ENCODE results near the gene CXXC1.
"Not testable (repeated sequence)": the region's sequence is repeated elsewhere in the genome, so short reads cannot be mapped to it uniquely, and the experiment has no call there.

CXXC1 gene

GRCh38 chr18:50274044-50274442 lies 13.4 kb downstream of the CXXC1 start:
- no peak for DNase-seq

GRCh38 chr18:50273203-50274043 lies 14.1 kb downstream of the CXXC1 start:
- no peak for DNase-seq

GRCh38 chr18:50272568-50272967 lies 14.9 kb downstream of the CXXC1 start:
- DNase-seq = no peak

- no peak for DNase-seq
Measured at GRCh38 chr18:50268022-50268747, 19.3 kb downstream of the CXXC1 start.

GRCh38 chr18:50266248-50266704 lies 21.2 kb downstream of the CXXC1 start, which contains the start of gene CFAP53:
CFAP53 (minus strand) TSS chr18:50266495; CDS start chr18:50266404, 91 bp downstream.
- peak; percentile 82 for DNase-seq

GRCh38 chr18:50262977-50263376 lies 24.5 kb downstream of the CXXC1 start:
- no peak for DNase-seq

- no peak for DNase-seq
Measured at GRCh38 chr18:50250935-50251334, 36.6 kb downstream of the CXXC1 start.

GRCh38 chr18:50249576-50249975 lies 37.9 kb downstream of the CXXC1 start:
- DNase-seq = peak; percentile 21

- no peak for DNase-seq
Measured at GRCh38 chr18:50247561-50247960, 39.9 kb downstream of the CXXC1 start.

GRCh38 chr18:50241768-50242167 lies 45.7 kb downstream of the CXXC1 start:
- DNase-seq = not testable (repeated sequence)

GRCh38 chr18:50240080-50240563 lies 47.4 kb downstream of the CXXC1 start:
- DNase-seq = no peak

GRCh38 chr18:50232419-50232818 lies 55.1 kb downstream of the CXXC1 start:
- DNase-seq = no peak

All from GF-D8 (cell line).